NCI-H1105 (cell line): Measurements from ENCODE around the gene SPEF2.

ENCODE experiments used
- DNase-seq: peaks from one replicate; lab custom pipeline; 2025; lab: John Stamatoyannopoulos, UW

SPEF2 gene

DNA sequence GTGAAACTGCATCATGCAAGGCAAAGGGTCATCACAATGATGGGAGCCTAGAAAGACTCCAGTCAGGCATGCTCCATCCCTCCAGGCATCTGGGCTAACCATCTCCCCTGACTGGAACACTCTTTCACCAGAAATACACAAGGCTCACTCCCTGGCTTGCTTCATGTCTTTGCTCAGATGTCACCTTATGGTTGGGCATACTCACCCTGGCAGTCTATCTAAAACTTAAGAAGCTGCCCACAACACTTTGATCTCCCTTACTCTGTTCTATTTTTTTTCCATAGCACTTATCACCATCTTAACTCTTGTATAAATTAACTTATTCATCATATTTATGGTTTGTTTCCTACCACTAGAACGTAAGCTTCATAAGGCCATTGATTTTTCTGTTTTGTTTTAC lies 90.0 kb downstream of the SPEF2 start:
- no peak for DNase-seq

DNA sequence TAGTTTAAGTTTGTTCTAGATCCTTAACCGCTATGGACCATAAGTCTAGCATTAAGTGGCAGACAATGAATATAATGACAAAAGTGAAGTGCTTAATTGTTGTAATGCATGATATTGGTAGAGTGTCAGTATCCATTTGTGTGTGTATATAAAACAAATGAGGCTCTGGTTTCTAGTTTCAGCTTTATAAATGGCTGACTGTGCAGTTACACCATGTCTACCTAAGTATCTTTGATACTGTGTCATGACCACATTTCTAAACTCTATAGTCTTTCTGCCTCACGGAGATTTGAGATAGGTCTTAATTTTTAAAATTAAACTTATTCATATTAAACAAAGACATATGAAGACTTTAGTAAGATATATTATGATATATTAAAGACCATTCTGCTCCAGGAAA lies 92.0 kb downstream of the SPEF2 start:
- no peak for DNase-seq

DNA sequence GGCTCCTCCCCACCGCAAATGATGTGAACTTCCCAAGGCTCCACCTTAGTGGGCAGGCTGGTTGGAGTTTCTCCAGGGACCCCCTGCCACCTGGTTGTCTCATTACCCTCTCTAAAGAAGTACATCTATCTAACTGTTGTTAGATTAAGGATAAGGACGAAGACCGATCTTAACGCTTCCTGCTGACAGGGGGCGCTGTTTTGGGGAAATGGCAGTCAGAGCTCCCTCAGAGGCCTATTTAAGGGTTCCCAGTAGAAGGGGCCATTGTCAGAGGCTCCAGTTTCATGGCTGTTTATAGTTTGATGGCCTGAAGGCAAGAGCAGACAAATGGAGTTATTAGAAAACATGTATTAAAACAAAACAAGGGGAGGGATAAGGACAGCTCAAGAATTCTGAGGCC lies 100.1 kb downstream of the SPEF2 start:
- DNase-seq, result no peak

DNA sequence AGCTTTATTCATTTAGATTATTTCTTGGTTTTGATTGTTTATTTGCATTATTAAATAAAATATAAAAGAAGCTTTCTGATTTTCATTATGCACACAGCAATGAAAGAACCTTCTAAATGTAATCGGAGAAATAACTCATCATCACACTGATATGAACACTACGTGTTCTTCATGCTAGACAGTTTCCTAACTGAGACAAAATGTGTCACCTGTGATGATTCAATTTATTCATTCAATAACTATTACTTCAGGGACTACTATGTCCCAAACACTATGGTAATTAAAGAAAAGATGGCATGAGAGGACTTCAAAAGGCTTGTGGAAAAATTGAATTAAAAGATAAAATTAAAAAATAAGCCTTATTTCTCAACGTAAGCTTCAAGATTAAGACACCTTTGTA lies 118.1 kb downstream of the SPEF2 start:
- DNase-seq, result no peak

DNA sequence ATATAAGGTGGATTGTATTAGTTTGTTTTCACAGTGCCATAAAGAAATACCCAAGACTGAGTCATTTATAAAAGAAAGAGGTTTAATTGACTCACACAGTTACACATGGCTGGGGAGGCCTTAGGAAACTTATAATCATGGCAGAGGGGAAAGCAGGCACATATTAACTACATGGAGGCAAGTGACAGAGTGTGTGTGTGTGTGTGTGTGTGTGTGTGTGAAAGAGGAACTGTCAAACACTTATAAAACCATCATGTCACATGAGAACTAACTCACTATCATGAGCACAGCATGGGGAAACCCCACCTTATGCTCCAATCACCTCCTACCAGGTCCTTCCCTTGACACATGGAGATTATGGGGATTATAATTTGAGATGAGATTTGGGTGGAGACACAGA lies 118.6 kb downstream of the SPEF2 start:
- no peak for DNase-seq

DNA sequence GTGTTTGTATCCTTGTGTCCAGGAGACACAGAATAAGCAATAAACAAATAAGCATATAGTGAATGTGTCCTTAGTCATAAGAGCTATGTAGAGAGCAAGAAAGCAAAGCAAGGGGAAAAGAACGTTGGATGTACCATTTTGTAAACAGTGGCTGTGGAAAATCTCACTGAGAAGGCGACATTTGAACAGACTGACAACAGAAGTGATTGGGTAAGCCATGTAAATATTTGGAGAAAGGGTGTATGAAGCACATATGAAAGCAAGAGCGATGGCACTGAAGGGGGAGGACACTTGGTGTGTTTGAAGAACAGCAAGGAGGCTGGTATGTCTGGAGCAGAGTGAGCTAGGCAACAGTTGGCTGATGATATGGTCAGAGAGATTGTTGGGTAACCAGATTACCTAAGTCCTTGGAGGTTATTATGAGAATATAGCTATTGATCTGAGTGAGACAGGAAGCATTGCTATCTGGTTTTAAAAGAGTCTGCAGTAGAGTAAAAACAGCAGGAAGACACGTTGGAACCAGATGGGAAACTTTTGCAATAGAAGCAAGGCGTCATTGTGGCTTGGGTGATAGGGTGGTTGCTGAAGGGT lies 123.6 kb downstream of the SPEF2 start:
- no peak for DNase-seq

DNA sequence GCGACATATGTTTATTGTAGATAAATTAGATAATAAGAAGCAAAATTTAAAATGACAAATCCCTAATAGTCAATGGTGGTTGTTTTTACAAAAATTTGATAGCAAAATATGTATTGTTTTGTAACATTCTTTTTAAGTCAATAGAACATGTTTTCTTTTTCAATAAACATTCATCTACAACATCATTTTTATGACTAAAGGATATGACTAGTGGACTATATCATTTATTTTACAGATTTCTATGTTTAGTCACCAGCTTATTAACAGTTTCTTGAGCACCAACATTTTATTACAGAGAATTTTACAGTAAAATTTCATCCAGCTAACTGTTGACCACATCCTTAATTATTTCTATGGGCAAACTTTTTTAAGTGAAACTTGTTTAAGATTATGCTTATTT lies 124.3 kb downstream of the SPEF2 start:
- DNase-seq, result no peak

DNA sequence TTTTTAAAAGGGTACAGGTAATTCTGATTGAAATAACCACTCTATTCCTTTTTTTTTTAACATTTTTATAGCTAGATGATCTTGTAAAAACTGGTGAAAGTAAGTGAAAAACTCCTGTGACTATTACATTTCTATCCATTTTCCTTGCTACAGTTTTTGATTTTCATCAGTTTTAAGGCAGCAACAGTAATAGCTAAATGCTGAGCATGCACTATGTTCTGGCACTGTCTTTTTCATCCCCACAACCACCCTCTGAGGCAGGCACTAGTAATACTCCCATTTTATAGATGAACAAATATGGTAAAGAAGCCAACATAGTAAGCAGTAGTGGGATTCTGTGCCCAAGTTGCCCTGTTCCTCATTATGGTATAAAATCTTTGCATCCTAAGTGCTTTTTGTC lies 126.0 kb downstream of the SPEF2 start:
- no peak for DNase-seq

DNA sequence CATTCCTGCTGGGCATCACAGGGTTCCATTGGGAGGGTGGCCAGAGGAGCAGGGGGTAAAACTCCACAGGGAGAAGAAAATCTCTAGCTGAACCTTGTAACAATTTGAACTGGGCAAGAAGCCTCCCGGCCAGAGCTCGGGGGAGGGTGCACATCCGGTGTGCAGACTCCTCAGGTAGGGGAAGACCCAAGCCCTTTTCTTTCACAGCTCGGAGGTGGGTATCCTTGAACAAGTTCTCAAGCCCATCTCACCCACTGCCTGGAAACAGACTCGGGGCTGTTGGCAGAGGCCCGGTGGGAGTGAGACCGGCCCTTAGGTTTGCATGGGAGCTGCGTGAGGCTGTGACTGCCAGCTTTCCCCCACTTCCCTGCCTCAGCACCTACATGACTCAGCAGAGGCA lies 127.5 kb downstream of the SPEF2 start:
- no peak for DNase-seq

DNA sequence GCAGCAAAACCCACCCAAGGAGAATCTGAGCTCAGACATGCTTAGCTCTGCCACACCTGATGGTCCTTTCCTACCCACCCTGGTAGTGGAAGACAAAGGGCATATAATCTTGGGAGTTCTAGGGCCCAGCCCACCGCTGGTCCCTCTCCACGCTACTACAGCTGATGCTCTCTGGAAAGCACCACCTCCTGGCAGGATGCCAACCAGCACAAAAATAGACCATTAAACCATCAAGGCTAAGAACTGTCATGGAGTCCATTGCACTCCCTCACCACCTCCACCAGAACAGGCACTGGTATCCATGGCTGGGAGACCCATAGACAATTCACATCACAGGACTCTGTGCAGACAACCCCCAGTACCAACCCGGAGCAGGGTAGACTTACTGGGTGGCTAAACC lies 128.0 kb downstream of the SPEF2 start:
- DNase-seq, result no peak

DNA sequence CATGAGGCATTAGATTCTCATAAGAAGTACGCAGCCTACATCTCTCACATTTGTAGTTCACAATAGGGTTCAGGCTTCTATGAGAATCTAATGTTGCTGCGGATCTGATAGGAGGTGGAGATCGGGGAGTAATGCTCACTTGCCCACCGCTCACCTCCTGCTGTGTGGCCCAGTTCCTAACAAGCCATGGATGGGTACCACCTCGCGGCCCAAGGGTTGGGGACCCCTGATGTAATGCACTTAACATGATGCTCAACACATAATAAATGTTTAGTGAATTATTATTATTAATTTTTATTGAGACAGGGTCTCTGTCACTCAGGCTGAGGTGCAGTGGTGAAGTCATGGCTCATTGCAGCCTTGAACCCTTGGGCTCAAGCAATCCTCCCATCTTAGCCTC lies 134.3 kb downstream of the SPEF2 start:
- DNase-seq, result no peak

DNA sequence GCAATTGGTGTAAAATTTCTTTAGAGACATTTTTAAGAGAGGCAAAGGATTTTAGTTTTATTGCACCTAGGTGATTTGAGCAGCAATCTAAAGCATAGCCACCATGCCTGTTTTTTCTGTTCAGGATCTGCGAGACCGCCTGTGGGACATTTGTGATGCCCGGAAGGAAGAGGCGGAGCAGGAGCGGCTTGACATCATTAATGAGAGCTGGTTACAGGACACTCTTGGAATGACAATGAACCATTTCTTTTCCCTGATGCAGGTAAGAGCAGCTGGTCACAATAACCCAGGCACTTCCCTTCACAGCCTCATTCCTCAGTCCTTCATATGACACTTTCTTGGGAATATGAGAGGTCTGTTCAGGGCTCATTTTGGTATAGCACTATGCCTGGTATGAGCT lies 135.8 kb downstream of the SPEF2 start:
- DNase-seq, result no peak

DNA sequence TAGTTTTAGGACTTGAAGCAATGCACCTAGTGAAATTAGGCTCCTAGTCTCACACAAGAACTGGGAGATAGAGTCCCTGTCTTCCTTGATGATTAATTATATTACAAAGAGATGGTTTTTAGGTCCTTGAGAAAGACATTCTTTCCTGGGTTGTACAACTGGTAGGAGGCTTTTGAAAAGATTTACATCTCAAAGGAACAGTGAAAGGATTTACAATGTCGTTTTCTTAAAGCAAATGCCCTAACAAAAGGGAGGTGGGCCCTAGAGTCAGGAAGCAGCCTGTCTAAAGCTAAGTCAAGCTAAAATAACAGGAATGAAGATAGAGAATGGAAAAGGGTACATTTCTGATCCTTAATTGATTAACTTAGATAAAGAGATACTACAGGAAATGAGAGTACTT lies 136.8 kb downstream of the SPEF2 start:
- DNase-seq, result no peak

DNA sequence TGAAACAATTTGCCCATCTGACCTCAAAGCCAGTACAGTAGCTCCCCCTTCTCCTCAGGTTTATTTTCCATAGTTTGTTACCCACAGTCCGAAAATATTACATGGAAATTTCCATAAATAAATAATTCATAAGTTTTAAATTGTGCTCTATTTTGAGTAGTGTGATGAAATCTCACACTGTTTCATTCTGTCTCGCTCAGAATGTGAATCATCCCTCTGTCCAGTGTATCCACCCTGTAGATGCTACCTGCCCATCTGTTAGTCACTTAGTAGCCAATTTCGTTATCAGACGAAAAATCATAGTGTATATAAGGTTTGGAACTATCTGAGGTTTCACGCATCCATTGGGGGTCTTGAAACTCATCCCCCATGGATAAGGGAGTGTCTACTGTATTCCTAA lies 138.3 kb downstream of the SPEF2 start:
- DNase-seq, result no peak

DNA sequence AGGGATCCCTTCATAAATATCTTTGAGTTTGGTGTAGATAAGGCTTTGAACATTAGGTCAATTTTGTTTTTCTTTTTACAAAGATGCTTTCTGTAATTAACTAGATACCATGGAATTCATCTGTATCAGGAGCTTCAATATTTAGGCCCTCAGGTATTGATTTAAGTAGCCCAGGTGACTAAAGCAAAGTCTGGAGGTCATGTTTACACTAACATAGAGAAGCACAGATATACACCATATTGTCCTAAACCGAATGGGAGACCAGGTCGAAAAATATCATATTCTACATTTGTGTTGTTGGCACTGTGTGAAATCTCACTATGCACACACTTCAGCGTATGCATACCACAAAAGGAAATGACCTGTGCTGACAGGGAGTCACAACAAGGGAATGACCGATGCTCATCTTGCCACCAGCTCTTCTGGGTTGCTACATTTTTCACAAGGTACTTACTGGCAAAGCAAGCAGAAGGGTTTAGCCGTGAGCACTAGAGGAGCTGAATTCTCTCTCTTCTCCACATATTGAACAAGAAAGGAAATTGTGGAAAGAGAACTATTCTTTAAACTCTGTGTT lies 140.6 kb downstream of the SPEF2 start:
- DNase-seq, result no peak

DNA sequence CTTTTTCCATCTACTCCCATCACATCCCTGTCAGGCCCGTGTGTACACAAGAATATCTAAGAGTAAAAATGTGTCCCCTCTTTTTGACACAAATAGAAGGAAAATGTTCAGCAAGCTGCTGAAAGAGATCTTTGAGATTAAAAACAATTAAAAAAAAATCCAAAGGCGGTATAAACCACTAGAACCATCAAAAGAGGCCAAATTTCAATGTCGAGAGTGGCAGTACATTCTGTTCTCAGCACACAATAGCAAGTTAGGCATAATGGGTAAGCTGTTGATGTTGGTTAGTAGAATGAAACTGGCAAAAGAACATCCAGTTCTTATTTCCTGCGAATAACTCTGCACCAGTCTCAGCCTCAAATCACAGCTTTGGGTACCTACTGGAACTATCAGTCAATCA lies 143.9 kb downstream of the SPEF2 start:
- no peak for DNase-seq

DNA sequence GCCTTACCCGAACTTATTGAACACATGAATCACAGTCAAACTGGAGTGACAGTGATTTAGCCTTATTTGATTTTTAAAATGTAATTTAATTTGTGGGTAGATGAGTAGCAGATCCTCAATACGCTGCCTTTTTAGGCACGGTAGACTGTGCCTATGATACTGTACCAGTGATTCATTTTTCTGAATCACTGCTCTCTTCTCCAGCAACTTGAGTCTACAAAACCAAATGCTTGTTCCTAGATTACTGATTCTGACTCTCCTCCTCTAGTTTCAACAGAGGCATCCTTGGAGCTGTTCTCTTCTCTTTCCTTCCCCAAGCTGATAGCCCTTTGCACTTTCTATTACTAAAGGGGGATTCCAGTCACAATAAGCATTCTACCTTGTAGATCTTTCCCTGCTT lies 144.7 kb downstream of the SPEF2 start:
- no peak for DNase-seq

DNA sequence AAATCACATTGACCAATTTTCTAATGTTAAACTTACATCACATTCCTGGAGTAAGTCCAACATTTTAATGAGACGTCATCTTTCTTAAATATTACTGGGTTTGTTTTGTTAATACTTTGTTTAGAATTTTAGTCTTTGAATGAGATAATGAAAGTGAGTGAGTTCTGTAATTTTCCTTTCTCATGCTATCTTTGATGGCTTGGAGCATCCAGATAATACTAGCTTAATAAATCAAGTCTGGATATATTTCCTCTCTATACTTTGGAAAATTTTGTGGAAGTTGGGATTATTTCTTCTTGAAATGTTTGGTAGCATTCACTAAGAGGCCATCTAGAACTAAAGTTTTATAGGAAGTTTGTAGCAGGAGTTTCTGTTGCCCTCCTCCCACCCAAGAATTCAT lies 148.3 kb downstream of the SPEF2 start:
- DNase-seq, result no peak

DNA sequence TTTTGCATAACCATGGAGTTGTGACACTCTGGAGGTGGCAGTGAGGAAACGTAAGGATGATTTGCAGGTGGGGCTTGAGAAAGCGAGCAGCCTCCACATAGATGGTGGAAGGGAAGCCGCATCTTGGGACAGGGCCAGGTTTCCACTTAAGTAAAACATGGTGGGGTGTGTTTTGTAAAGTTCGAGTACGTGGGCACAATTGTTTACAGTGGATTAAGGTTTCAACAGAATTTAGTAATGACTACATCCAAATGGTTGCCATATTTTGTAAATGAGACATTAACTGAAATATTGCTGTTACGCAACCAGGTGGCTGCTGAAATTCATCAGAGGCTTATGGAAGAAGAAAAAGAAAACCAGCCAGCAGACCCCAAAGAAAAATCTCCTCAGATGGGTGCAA lies 153.6 kb downstream of the SPEF2 start:
- no peak for DNase-seq

DNA sequence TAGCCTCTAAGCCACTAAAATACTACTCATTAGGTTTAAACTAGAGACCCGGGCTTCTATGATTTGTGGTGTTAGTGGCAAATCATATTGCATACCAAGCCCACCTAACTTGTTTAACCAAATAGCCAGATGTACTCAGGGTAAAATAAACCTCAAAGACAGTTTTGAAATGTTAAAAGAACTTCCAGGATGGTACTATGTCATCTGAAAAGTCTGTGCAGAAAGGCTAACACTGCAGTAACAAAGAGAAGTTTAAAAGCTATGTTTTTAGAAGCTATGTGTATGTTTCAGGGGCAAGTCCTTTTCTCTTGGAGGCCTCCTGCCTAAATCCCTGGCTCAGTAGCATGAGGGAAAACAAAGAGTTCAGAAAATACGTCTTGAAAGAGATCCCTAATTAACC lies 154.2 kb downstream of the SPEF2 start:
- no peak for DNase-seq

DNA sequence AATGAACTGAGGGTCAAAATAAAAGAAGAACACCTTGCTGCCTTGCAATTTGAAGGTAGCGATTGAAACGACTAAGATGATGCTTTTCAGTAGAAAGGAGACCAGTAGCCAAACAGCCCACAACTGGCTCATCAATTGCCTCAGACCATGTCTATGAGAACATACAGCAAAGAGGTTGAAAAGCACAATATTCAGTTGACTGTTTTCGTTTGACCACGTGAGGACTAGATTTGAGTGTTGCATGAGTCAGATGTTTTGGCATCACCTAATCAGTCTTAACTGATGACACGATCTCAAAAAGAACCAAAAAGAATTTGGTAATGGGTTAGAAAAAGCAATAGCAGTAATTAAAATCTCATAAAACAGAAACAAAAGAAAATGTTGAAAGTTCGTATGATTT lies 156.3 kb downstream of the SPEF2 start:
- DNase-seq, result no peak

DNA sequence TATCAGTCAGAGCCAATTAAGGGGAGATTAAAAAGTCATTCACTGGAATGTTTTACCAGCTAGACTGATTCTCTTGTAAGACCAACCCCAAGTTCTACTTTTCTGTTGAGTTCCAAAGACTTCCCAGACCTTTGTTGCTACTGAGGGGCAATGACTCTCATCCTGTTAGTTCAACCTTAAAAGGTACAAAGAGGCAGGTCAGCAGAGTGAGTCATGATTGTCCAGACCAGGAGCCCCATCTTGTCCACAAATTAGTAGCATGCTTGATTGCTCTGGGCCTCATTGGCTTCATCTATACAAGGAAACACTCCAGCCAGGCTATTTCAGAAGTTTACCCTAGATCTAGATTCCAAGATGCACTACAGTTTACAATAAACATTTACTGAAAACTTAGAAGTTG lies 159.1 kb downstream of the SPEF2 start:
- DNase-seq, result no peak

DNA sequence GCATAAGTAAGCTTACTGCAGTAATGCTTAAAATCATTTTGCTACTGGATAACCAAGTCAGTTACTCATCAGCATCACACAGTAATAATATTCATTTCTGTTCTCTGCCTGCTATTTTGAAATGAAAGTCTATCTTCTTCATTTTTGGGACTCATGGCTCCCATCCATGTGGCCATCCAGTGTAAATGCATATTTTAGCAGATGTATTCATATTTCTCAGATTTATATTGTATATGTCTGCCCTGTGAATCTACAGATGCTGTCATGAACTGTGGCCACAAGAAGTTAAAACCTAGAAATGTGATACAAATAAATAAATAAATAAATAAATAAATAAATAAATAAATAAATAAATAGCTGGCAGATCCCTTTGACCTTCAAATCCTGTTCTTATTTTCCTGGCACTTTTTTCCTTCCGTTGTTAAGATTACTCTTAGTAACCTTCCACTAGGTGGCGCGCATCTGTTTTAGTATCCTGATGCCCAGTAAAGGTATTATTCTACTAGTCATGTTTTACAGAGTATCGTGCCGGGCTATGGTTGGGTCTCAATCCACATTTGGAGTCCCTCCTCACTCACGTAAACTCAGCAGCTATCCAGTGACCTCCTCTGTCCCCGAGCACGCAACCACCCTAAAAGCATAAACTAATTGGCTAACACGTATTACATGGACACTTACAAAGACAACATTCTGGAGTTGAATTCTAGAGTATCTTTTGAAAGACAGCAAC lies 159.9 kb downstream of the SPEF2 start:
- DNase-seq, result peak; percentile 72

DNA sequence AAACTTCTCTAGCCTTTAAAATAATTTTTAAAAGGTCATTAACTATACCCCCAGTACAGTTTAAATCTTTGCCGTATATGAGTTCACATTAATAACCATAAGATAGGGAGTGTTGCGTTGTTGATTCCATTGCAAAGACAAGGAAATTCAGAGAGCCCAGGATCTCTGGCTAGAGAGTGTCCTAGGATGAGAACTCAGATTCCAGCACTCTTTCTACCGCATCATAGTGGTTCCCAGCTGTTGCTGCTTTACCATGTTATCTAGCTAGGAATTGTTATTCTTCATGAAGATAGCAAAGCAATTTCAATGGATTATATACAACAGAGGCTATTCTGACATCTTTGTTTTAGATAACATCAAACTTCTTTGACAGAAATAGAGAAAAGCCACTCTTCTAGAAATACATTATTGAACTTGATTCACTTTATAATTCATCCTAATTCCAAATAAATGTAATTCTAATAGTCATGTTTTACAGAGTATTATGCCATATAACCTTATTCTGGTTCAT lies 160.7 kb downstream of the SPEF2 start:
- DNase-seq, result no peak
